ENCODE data around the gene ZNF284. TPM values are rescaled to one million over a fixed set of nuclear protein-coding genes. Genes with fewer than 3 reads are reported as not detected.

Gene ZNF284
- total and polyA plus RNA-seq, 4 experiments from 2014 or later, result 0.61 to 5.7 (median 3.3) TPM

DNA sequence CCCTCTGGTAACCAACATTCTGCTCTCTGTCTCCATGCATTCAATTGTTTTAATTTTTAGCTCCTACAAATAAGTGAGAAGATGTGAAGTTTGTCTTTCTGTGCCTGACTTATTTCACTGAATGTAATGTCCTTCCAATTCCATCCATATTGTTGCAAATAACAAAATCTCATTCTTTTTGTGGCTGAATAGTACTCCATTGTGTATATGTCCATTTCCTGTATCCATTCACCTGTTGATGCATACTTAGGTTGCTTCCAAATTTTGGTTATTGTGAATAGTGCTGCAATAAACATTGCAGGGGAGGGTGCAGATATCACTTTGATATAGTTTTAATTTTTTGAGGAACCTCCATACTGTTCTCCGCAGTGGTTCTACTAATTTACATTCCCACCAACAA is 2.5 kb upstream of the ZNF284 start:
- DNase-seq, result no peak
- Mint-ChIP-seq H3K36me3 (peaks cover 27 to 47% of the 10 kb centered on the region in 2 donors), H3K27me3 (peaks cover 0 to 1% of the 10 kb centered on the region in 2 donors), H3K27ac (no peak overlapping the region), H3K4me3 (no peak overlapping the region), H3K9me3 (peaks cover 10 to 61% (median 52%) of the 10 kb centered on the region in 8 donors), H3K4me1 (peaks cover 15 to 26% (median 22%) of the 10 kb centered on the region in 4 donors)
- peaks cover 6 to 18% of the 10 kb centered on the region in 2 donors for H3K9me3 ChIP-seq (ENCODE audit: control insufficient read depth in 1 of 2, low read length in 2 of 2)
- CTCF ChIA-PET (ENCODE audit: partially characterized antibody), result no interaction called here
- intact Hi-C loops (cut with micrococcal nuclease), result no loop called here
- H3K27me3 ChIP-seq (ENCODE audit: insufficient read depth, low read length), result no peaks in the 10 kb centered on the region
- POLR2A ChIA-PET (ENCODE audit: partially characterized antibody), result no interaction called here
- H3K36me3 ChIP-seq (ENCODE audit: insufficient read depth, low read length), result no peaks in the 10 kb centered on the region
- peaks cover 21% of the 10 kb centered on the region for H3K4me1 ChIP-seq (ENCODE audit: insufficient read depth, low read length)
- H3K27ac ChIP-seq (ENCODE audit: low read depth, low read length), result no peak overlapping the region
- no peak overlapping the region for H3K4me3 ChIP-seq (ENCODE audit: low read length in 2 of 2)

DNA sequence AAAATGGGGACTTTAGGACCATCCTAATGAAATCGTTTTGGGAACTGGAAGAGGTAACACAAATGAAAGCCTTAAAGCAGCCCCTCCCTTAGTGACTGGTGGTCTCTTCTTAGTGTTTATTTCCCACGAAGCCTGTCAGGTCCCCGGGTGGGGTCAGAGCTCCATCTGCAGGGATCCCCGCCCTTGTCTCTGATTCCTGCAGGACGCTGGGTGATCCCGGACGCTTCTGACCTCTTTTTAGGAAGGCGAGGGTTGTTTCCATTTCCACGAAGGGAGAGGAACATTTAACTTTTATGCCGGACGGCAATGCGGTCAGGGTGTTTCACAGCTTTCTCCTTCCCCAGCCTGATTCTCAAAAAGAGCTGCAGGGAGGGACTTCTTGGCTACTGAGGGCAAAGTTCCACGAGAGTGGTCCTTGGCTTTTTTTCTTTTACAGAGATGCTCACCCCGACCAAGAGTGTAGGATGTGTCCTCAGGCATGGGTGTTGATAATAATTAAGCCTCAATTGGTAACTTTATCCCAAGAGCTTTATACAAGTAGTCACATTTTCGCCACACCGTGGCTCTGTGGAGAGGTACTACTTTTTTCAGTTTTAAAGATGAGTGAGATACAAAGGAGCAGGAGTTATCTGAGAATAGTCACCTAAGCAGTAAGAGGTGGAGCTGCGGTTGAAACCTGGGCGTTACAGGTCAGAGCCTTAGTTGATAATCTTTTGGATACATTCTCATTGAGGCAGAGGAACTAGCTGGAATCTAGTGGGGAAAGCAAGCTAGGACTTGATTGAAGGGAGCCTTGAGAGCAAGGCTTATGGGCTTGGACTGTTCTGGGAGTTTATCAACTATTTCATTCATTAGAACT is 813 bp downstream of the ZNF284 start:
- peak overlapping the region; percentile 54 to 76 for H3K4me3 ChIP-seq (ENCODE audit: low read length in 2 of 2)
- peak overlapping the region; percentile 39 for H3K27ac ChIP-seq (ENCODE audit: low read depth, low read length)
- H3K4me1 Mint-ChIP-seq, result peaks cover 17 to 31% (median 24%) of the 10 kb centered on the region in 4 donors
- H3K4me3 Mint-ChIP-seq, result peak overlapping the region; percentile 85 to 96 (median 92)
- ChIA-PET POLR2A (ENCODE audit: partially characterized antibody) (interaction anchor here (1.0 to 2.3 kb wide), 4 partner anchors 23 to 138 kb away, joined by 3 to 8 read pairs (median 4); partner anchors contain the start of genes ZNF221, ZNF226 and ZNF45), CTCF (ENCODE audit: partially characterized antibody) (interaction anchor here (1.0 kb wide), 1 partner anchor 69 kb away, joined by 3 read pairs; no protein-coding TSS in a partner anchor)
- peaks cover 25 to 37% of the 10 kb centered on the region in 2 donors for H3K36me3 Mint-ChIP-seq
- intact Hi-C loops (cut with micrococcal nuclease), result loop anchor here (1.0 to 2.0 kb wide), 3 partner anchors 21 to 70 kb away; partner anchors contain the start of genes ZNF224 and ZNF230
- H3K36me3 ChIP-seq (ENCODE audit: insufficient read depth, low read length), result peaks cover 4% of the 10 kb centered on the region
- H3K4me1 ChIP-seq (ENCODE audit: insufficient read depth, low read length), result peaks cover 21% of the 10 kb centered on the region
- H3K9me3 Mint-ChIP-seq, result peaks cover 4 to 30% (median 24%) of the 10 kb centered on the region in 8 donors
- H3K27me3 ChIP-seq (ENCODE audit: insufficient read depth, low read length), result no peaks in the 10 kb centered on the region
- no peak for DNase-seq
- peaks cover 0 to 1% of the 10 kb centered on the region in 2 donors for H3K27me3 Mint-ChIP-seq
- peak overlapping the region in 5 of 7 donors; percentile 4 to 85 (median 35) for H3K27ac Mint-ChIP-seq
- H3K9me3 ChIP-seq (ENCODE audit: control insufficient read depth in 1 of 2, low read length in 2 of 2), result no peaks in the 10 kb centered on the region

DNA sequence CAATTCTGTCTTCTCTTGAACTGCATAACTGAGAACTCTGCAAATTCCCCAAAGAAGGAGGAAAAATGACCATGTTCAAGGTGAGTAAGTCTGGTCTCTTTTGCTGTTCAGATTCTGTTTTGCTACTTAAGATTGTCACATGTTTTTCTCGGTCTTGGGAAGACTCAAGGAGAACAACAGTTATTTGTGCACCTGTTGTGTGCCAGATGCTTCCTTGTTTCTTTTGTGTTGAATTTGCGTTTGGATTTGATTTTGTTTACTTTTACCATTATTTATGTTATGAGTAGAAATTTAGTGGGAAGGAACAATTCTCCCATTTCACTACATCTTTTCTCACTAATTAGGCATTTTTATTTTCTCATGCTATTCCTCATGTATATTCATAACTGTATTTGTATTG is 4.4 kb downstream of the ZNF284 start:
- Histone ChIP-seq H3K4me3 (ENCODE audit: low read length in 2 of 2) (no peak overlapping the region), H3K4me1 (ENCODE audit: insufficient read depth, low read length) (peaks cover 18% of the 10 kb centered on the region), H3K36me3 (ENCODE audit: insufficient read depth, low read length) (peaks cover 5% of the 10 kb centered on the region), H3K9me3 (ENCODE audit: control insufficient read depth in 1 of 2, low read length in 2 of 2) (no peaks in the 10 kb centered on the region), H3K27ac (ENCODE audit: low read depth, low read length) (no peak overlapping the region), H3K27me3 (ENCODE audit: insufficient read depth, low read length) (no peaks in the 10 kb centered on the region)
- DNase-seq, result no peak
- Mint-ChIP-seq H3K9me3 (peaks cover 0 to 5% (median 4%) of the 10 kb centered on the region in 8 donors), H3K36me3 (peaks cover 38 to 40% of the 10 kb centered on the region in 2 donors), H3K27me3 (no peaks in the 10 kb centered on the region), H3K4me1 (peaks cover 15 to 26% (median 20%) of the 10 kb centered on the region in 4 donors), H3K4me3 (no peak overlapping the region), H3K27ac (peak overlapping the region in 1 of 7 donors; percentile 17)
- intact Hi-C loops (cut with micrococcal nuclease), result no loop called here
- ChIA-PET CTCF (ENCODE audit: partially characterized antibody) (no interaction called here), POLR2A (ENCODE audit: partially characterized antibody) (no interaction called here)

DNA sequence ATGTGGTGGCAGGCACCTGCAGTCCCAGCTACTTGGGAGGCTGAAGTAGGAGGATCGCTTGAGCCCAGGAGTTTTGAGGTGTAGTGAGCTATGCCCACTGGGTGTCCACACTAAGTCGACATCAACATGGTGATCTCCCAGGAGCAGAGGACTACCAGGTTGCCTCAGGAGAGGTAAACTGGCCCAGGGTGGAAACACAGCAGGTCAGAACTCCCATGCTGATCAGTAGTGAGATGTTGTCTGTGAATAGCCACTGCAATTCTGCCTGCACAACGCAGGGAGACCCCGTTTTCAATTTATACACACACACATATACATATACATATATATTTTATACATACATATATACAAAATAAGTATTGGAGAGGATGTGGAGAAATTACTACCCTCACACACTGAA is 20.1 kb downstream of the ZNF284 start:
- peaks cover 0 to 2% (median 0%) of the 10 kb centered on the region in 8 donors for H3K9me3 Mint-ChIP-seq
- no peaks in the 10 kb centered on the region for H3K9me3 ChIP-seq (ENCODE audit: control insufficient read depth in 1 of 2, low read length in 2 of 2)
- no peak overlapping the region for H3K27ac ChIP-seq (ENCODE audit: low read depth, low read length)
- CTCF ChIA-PET (ENCODE audit: partially characterized antibody), result no interaction called here
- no peak overlapping the region for H3K27ac Mint-ChIP-seq
- no peaks in the 10 kb centered on the region for H3K36me3 ChIP-seq (ENCODE audit: insufficient read depth, low read length)
- H3K4me3 Mint-ChIP-seq, result no peak overlapping the region
- intact Hi-C loops (cut with micrococcal nuclease), result no loop called here
- no peak overlapping the region for H3K4me3 ChIP-seq (ENCODE audit: low read length in 2 of 2)
- H3K4me1 ChIP-seq (ENCODE audit: insufficient read depth, low read length), result peaks cover 9% of the 10 kb centered on the region
- H3K36me3 Mint-ChIP-seq, result peaks cover 23% of the 10 kb centered on the region in 2 donors
- POLR2A ChIA-PET (ENCODE audit: partially characterized antibody), result no interaction called here
- H3K27me3 Mint-ChIP-seq, result no peaks in the 10 kb centered on the region
- H3K27me3 ChIP-seq (ENCODE audit: insufficient read depth, low read length), result no peaks in the 10 kb centered on the region
- H3K4me1 Mint-ChIP-seq, result peaks cover 7 to 22% (median 14%) of the 10 kb centered on the region in 4 donors
- no peak for DNase-seq

DNA sequence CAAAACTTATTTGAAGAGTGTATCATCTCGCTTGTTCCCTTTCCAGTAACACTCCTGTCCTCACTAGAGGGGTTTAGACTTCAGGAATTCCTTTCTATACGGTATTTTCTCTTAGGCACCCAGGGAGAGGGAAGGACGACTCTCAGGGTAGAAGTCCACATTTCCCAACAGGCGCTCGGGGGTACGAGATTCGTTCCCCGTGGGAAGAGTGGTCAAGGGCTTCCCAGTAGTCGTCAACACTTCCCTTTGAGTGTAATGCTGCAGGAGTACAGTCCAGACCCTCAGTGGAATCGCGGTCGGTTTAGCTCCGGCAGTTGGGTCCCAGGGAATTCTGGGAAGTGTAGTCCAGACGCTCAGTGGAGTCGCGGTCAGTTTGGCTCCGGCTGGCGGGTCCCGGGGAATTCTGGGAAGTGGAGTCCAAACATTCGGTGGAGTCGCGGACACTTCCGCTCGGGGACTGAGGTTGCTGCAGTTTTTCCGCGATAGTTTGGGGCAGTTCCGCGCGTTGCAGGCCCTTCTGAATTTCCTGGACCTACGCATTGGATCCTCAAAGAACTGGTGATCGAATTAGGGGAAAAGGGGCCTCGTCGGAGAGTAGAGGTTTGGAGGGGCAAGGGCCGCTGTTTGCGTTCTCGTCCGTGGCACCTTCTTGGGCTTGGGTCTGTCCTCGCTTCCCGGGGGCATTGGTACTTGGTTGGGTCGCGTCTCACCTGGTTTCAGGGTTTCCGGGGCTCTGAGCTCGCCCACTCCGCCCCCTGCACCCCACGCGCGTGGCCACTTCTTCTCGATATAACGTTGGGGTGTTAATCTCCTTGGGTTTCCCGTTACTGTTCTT is 22.2 kb downstream of the ZNF284 start, which contains the start of gene ZNF224:
TSS of gene ZNF224 (plus strand) at position 431 of the 835 bp plus-strand sequence. CDS start 3,513 bp downstream, outside the sequence.
- Histone ChIP-seq H3K27ac (ENCODE audit: low read depth, low read length) (peak within 1 kb of the TSS; percentile 69), H3K27me3 (ENCODE audit: insufficient read depth, low read length) (no peaks in the 10 kb centered on the region), H3K9me3 (ENCODE audit: control insufficient read depth in 1 of 2, low read length in 2 of 2) (no peaks in the 10 kb centered on the region), H3K4me1 (ENCODE audit: insufficient read depth, low read length) (peaks cover 9% of the 10 kb centered on the region), H3K4me3 (ENCODE audit: low read length in 2 of 2) (peak within 1 kb of the TSS; percentile 65 to 75), H3K36me3 (ENCODE audit: insufficient read depth, low read length) (peaks cover 10% of the 10 kb centered on the region)
- ChIA-PET POLR2A (ENCODE audit: partially characterized antibody) (interaction anchor here (1.5 to 2.4 kb wide), 6 partner anchors 19 to 159 kb away, joined by 4 to 24 read pairs (median 10); partner anchors contain the start of genes ZNF225, ZNF226, ZNF230 and ZNF45), CTCF (ENCODE audit: partially characterized antibody) (interaction anchor here (0.7 to 2.0 kb wide), 4 partner anchors 11 to 113 kb away, joined by 3 to 6 read pairs (median 3); no protein-coding TSS in a partner anchor)
- H3K36me3 Mint-ChIP-seq, result peaks cover 32 to 39% of the 10 kb centered on the region in 2 donors
- peak within 1 kb of the TSS; percentile 58 to 97 (median 90) for H3K27ac Mint-ChIP-seq
- H3K9me3 Mint-ChIP-seq, result peaks cover 0 to 6% (median under 1%) of the 10 kb centered on the region in 8 donors
- peak; percentile 73 to 84 (median 76) for DNase-seq
- peak within 1 kb of the TSS; percentile 85 to 99 (median 98) for H3K4me3 Mint-ChIP-seq
- intact Hi-C loops (cut with micrococcal nuclease), result loop anchor here (1.0 to 2.0 kb wide), 6 partner anchors 19 to 159 kb away; partner anchors contain the start of genes ZNF225, ZNF226, ZNF230 and ZNF234
- H3K27me3 Mint-ChIP-seq, result no peaks in the 10 kb centered on the region
- peaks cover 9 to 33% (median 23%) of the 10 kb centered on the region in 4 donors for H3K4me1 Mint-ChIP-seq

DNA sequence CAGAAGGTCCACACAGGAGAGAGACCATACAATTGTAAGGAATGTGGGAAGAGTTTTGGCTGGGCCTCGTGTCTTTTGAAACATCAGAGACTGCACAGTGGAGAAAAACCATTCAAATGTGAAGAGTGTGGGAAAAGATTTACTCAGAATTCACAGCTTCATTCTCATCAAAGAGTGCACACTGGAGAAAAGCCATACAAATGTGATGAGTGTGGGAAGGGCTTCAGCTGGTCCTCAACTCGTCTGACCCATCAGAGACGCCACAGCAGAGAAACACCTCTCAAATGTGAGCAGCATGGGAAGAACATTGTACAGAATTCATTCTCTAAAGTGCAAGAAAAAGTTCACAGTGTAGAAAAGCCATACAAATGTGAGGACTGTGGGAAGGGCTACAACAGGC is 35.8 kb downstream of the ZNF284 start:
- ChIA-PET CTCF (ENCODE audit: partially characterized antibody) (no interaction called here), POLR2A (ENCODE audit: partially characterized antibody) (no interaction called here)
- DNase-seq, result no peak
- peaks cover 53 to 65% of the 10 kb centered on the region in 2 donors for H3K36me3 Mint-ChIP-seq
- H3K4me1 ChIP-seq (ENCODE audit: insufficient read depth, low read length), result peaks cover 9% of the 10 kb centered on the region
- no peaks in the 10 kb centered on the region for H3K27me3 ChIP-seq (ENCODE audit: insufficient read depth, low read length)
- peaks cover 14% of the 10 kb centered on the region for H3K36me3 ChIP-seq (ENCODE audit: insufficient read depth, low read length)
- H3K27ac ChIP-seq (ENCODE audit: low read depth, low read length), result no peak overlapping the region
- H3K4me3 Mint-ChIP-seq, result peak overlapping the region in 1 of 8 donors; percentile 31
- peaks cover 2 to 83% (median 71%) of the 10 kb centered on the region in 8 donors for H3K9me3 Mint-ChIP-seq
- H3K27me3 Mint-ChIP-seq, result no peaks in the 10 kb centered on the region
- intact Hi-C loops (cut with micrococcal nuclease), result no loop called here
- H3K27ac Mint-ChIP-seq, result no peak overlapping the region
- H3K4me1 Mint-ChIP-seq, result peaks cover 0 to 13% (median 7%) of the 10 kb centered on the region in 4 donors
- H3K9me3 ChIP-seq (ENCODE audit: control insufficient read depth in 1 of 2, low read length in 2 of 2), result peaks cover 0 to 42% of the 10 kb centered on the region in 2 donors
- no peak overlapping the region for H3K4me3 ChIP-seq (ENCODE audit: low read length in 2 of 2)
